Measurements from ENCODE around the gene GNAT1.
A peak's percentile ranks its signal among the peaks of the same experiment; 100 is the strongest.

The GNAT1 gene

DNA sequence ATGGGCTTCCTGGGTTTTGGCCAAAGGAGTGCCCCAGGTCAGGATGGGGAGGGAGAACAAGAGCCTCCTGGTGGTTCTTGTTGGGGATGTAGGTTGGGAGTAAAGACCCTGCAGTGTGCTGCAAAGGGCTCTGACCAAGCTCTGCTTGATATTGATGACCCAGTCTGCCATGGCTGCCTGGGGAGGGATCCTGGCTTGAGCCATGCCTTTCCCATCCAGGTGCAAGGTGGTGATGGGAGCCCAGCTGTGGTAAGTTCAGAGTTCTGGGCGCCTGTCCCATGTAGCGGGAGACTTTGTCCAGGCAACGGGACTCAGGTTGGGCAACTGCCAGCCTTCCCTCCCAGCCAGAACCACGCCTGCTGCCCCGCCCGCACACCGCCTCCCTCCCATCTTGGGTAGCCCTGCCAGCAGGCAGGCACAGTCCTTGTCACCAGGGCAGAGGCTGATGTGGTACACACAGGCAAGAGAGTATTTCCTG is 47.2 kb downstream of the GNAT1 start:
- TF ChIP-seq, protein P1, sequence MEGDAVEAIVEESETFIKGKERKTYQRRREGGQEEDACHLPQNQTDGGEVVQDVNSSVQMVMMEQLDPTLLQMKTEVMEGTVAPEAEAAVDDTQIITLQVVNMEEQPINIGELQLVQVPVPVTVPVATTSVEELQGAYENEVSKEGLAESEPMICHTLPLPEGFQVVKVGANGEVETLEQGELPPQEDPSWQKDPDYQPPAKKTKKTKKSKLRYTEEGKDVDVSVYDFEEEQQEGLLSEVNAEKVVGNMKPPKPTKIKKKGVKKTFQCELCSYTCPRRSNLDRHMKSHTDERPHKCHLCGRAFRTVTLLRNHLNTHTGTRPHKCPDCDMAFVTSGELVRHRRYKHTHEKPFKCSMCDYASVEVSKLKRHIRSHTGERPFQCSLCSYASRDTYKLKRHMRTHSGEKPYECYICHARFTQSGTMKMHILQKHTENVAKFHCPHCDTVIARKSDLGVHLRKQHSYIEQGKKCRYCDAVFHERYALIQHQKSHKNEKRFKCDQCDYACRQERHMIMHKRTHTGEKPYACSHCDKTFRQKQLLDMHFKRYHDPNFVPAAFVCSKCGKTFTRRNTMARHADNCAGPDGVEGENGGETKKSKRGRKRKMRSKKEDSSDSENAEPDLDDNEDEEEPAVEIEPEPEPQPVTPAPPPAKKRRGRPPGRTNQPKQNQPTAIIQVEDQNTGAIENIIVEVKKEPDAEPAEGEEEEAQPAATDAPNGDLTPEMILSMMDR (IDR thresholded peaks at IDR 0.05; ENCODE audit: low read depth, low read length, missing control alignments): no peak
- peak overlapping the region; percentile 86 for H3K4me3 ChIP-seq (replicated peaks; ENCODE audit: low read depth, low read length)
- DNase-seq (ENCODE audit: extremely low read depth, low read depth): no peak

DNA sequence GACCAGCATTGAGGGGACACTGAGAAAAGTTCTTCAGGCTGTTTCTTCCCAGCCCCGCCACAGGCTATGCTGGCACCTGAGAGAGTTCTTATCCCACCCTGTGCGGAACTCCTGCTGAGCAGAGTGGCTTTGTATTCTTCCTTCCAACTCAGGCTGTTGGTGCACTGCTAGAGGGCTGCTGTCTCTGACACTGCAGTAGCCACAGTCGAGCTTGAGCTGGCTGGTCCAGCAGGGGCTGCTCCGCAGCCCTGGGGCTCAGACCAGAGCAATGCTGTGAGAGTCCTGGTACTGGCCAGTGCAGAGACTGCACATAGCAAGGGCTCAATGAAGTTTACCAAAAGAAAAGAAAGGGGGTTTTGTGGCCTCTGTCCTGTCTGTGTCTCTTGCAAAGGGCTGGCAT is 48.2 kb downstream of the GNAT1 start:
- TF ChIP-seq, protein P1 (IDR thresholded peaks at IDR 0.05; ENCODE audit: low read depth, low read length, missing control alignments): no peak
- no peak overlapping the region for H3K4me3 ChIP-seq (replicated peaks; ENCODE audit: low read depth, low read length)
- DNase-seq (ENCODE audit: extremely low read depth, low read depth): no peak

DNA sequence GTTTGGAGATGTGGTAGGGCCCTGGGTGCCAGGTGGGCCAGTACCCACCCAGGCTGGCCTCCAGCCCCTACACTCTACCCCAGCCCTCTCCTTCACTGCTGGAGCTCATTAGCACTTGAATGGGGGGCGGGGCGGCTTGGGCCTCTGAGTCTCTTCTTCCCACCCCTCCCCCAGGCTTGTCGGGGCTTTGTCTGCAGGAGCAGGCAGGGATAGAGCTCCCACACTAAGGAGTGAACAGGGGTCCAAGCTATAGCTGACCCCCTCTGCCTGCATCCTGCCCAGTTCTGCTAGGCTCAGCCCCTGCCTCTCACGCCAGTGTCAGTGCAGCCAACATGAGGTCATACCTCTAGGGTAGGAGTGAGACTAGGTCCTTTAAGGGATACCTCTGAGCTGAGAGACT is 49.8 kb downstream of the GNAT1 start:
- H3K4me3 ChIP-seq (replicated peaks; ENCODE audit: low read depth, low read length): no peak overlapping the region

DNA sequence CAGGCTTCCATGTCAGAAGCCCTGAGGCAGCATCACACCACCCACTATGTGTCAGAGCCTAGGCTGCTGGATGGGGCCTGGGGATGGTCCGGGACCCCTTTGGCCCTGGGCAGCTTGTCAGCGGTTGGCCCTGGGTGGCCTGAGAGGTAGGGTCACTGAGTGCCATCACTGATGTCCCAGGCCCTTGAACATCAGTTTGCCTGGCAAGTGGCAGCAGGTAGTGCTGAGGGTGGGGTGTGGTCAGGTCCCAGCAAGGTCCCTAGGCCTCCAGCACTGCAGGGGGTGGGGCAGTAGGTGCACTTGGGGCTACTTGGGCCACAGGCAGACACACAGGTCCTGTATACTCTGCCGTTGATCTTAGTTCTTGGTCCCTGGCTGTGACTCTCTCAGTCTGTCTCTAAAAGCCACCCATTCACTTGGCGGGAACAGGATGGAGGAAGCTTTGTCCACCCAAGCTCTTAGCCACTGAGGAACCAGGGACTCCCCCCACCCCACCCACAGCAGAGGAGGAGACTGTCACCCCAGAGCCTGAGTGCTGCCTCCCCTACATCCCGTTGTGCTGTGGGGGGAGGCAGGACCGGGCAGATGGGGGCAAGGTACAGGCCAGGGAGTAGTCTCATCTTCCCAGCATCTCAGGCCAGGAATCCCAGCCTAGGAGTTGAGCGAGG is 50.4 kb downstream of the GNAT1 start:
- H3K4me3 ChIP-seq (replicated peaks; ENCODE audit: low read depth, low read length): no peak overlapping the region
- DNase-seq (ENCODE audit: extremely low read depth, low read depth): no peak
- TF ChIP-seq, protein P1 (IDR thresholded peaks at IDR 0.05; ENCODE audit: low read depth, low read length, missing control alignments): no peak

More for the DNA sequence above, 49.8 kb downstream of the GNAT1 start:
- TF ChIP-seq, protein P1 (IDR thresholded peaks at IDR 0.05; ENCODE audit: low read depth, low read length, missing control alignments): no peak
- no peak for DNase-seq (ENCODE audit: extremely low read depth, low read depth)

DNA sequence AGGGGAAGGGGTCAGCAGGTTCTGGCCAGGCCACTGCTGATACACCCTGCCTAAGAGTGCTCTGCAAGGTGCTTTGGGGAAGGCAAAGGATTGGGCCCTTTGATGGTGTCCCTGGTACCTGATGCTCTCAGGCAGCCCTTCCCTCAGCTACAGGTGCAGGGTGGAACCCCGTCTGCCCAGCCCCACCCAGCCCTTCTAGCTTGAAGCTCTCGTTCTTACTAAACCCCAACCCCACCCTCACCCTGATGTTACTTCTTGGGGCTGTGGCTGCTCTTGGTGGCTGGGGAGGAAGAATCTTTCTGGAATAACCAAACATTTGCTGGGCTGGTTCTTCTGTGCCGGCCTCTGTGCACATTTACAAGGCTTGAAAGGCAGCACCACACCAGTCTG is 51.0 kb downstream of the GNAT1 start:
- TF ChIP-seq, protein P1 (IDR thresholded peaks at IDR 0.05; ENCODE audit: low read depth, low read length, missing control alignments): no peak
- no peak for DNase-seq (ENCODE audit: extremely low read depth, low read depth)
- no peak overlapping the region for H3K4me3 ChIP-seq (replicated peaks; ENCODE audit: low read depth, low read length)

DNA sequence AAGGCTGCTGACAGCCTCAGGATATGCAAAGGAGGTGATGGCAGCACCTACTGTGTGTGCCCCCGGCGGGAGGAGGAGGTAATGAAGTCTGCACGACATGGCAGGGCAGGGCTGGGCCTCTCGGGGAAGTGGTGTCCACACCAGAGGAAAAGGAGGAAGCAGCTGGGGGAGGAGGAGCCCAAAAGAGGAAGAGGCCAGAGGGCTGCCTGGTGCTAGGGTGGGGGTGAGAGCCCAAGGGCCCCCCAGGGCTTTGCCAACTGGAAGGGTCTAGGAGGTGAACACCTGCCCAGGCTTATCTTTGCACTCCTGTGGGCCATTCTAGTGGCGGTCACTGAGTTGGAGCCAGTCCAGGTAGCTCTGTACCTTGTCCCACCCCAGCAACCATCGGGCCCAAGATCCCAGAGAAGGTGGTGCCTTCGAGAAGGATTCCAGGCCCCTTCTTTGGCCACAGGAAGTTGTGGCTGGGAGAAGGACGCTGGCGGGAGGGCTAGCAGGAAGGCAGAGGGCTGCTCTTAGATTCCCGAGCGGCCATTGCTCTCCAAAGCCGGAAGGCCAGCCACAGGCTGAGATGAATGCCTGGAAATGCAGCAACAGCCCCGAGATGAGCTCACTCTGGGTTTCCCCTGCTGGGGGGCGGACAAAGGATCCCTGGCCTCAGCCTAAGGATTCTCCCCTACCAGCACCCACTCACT is 51.6 kb downstream of the GNAT1 start:
- no peak overlapping the region for H3K4me3 ChIP-seq (replicated peaks; ENCODE audit: low read depth, low read length)
- DNase-seq (ENCODE audit: extremely low read depth, low read depth): no peak
- TF ChIP-seq, protein P1 (IDR thresholded peaks at IDR 0.05; ENCODE audit: low read depth, low read length, missing control alignments): no peak
